GM23338 (cell line): ENCODE results near the gene MAN2B2. TPM values are rescaled to one million over a fixed set of nuclear protein-coding genes. Genes with fewer than 3 reads are reported as not detected.

Source experiments
- ATAC-seq: fragments of 200-7000 bp; cut with Tn5 transposase; 3 replicates; pipeline ENCODE4 v1.9.1; 2020
- DNase-seq: peaks from one replicate; pipeline ENCODE4 v3.0.0-alpha.2; 2015; ENCODE audit warnings: low spot score
- H2AFZ ChIP-seq: fragments of 200-600 bp; sonication (generic); 2 replicates; pipeline ENCODE4 v1.8.0; 2016; ENCODE audit warnings: antibody characterized with exemption, mild to moderate bottlenecking, moderate library complexity
- H3F3A ChIP-seq: fragments of 200-600 bp; sonication (generic); replicated peaks from 2 replicates; pipeline ENCODE4 v1.8.0; 2017; ENCODE audit warnings: antibody characterized with exemption, mixed run types, low read depth
- H3K27ac ChIP-seq: fragments of 200-600 bp; sonication (generic); 2 replicates; pipeline ENCODE4 v1.6.1; 2016; ENCODE audit warnings: low read depth
- H3K27me3 ChIP-seq: fragments of 200-600 bp; sonication (generic); 2 replicates; pipeline ENCODE4 v1.8.0; 2016; ENCODE audit warnings: mild to moderate bottlenecking, mixed run types, moderate library complexity; ENCODE audit not compliant: insufficient read depth
- H3K36me3 ChIP-seq: fragments of 200-600 bp; sonication (generic); 2 replicates; pipeline ENCODE4 v1.8.0; 2016; ENCODE audit warnings: mild to moderate bottlenecking; ENCODE audit not compliant: insufficient read depth
- H3K4me1 ChIP-seq: fragments of 200-600 bp; sonication (generic); 2 replicates; pipeline ENCODE4 v1.8.0; 2016; ENCODE audit warnings: mild to moderate bottlenecking, moderate library complexity; ENCODE audit not compliant: insufficient read depth
- H3K4me2 ChIP-seq: fragments of 200-600 bp; sonication (generic); 2 replicates; pipeline ENCODE4 v1.7.1; 2017; ENCODE audit warnings: mixed run types
- H3K4me3 ChIP-seq: fragments of 200-600 bp; sonication (generic); 2 replicates; pipeline ENCODE4 v1.6.1; 2016; ENCODE audit warnings: mixed run types
- H3K79me2 ChIP-seq: fragments of 200-600 bp; sonication (generic); replicated peaks from 2 replicates; pipeline ENCODE4 v1.8.0; 2017; ENCODE audit warnings: mild to moderate bottlenecking; ENCODE audit not compliant: insufficient read depth
- H3K9me2 ChIP-seq: fragments of 200-600 bp; sonication (generic); 2 replicates; pipeline ENCODE4 v1.8.0; 2017; ENCODE audit not compliant: insufficient read depth
- H4K20me1 ChIP-seq: fragments of 200-600 bp; sonication (generic); replicated peaks from 2 replicates; pipeline ENCODE4 v1.8.0; 2017; ENCODE audit warnings: mild to moderate bottlenecking; ENCODE audit not compliant: insufficient read depth
- H3K27ac Mint-ChIP-seq: 2 replicates; pipeline ENCODE4 v1.8.0; 2020; ENCODE audit warnings: inconsistent platforms, mild to moderate bottlenecking, moderate library complexity, mixed read lengths
- H3K27me3 Mint-ChIP-seq: 3 replicates; pipeline ENCODE4 v1.8.0; 2022; ENCODE audit warnings: low read depth, mild to moderate bottlenecking, moderate library complexity, mixed read lengths, inconsistent platforms; ENCODE audit not compliant: insufficient read depth, poor library complexity
- H3K36me3 Mint-ChIP-seq: 3 replicates; pipeline ENCODE4 v1.8.0; 2021; ENCODE audit warnings: low read depth, mild to moderate bottlenecking, inconsistent platforms, moderate library complexity, mixed read lengths
- H3K4me1 Mint-ChIP-seq: 3 replicates; pipeline ENCODE4 v1.8.0; 2020; ENCODE audit warnings: mild to moderate bottlenecking, inconsistent platforms, mixed read lengths
- H3K4me3 Mint-ChIP-seq: 3 replicates; pipeline ENCODE4 v1.8.0; 2021; ENCODE audit warnings: moderate library complexity, mild to moderate bottlenecking, inconsistent platforms, mixed read lengths
- H3K9me3 Mint-ChIP-seq: 3 replicates; pipeline ENCODE4 v1.8.0; 2020; ENCODE audit warnings: moderate library complexity, mild to moderate bottlenecking, inconsistent platforms, mixed read lengths
- ETS1 ChIP-seq: IDR thresholded peaks from 2 replicates; pipeline ENCODE4 v1.6.1; 2016; ENCODE audit warnings: antibody characterized with exemption
- EZH2 ChIP-seq: fragments of 200-600 bp; sonication (generic); IDR thresholded peaks from one replicate; pipeline ENCODE4 v1.8.0; 2017; ENCODE audit warnings: antibody characterized with exemption, mild to moderate bottlenecking, low read depth; ENCODE audit not compliant: unreplicated experiment
- STAT1 ChIP-seq: IDR thresholded peaks from one replicate; pipeline ENCODE4 v1.6.1; 2016; ENCODE audit warnings: antibody characterized with exemption; ENCODE audit not compliant: unreplicated experiment
- ZNF331 ChIP-seq: fragments of 250-450 bp; sonication (Bioruptor Pico); IDR thresholded peaks from 2 replicates; pipeline ENCODE4 v1.5.0; 2020; ENCODE audit warnings: low read depth, mild to moderate bottlenecking, moderate library complexity
- ZNF462 ChIP-seq: fragments of 250-450 bp; sonication (Bioruptor Pico); IDR thresholded peaks from 2 replicates; pipeline ENCODE4 v1.5.0; 2020; ENCODE audit warnings: mild to moderate bottlenecking, moderate library complexity
- polyA plus RNA-seq: library from polyadenylated mRNA; unstranded; fragments of >200 nt; fragmentation: Nextera tagmentation; extraction: Ambion mirVana; gene quantifications from 2 replicates; pipeline ENCODE4 v1.2.1, GENCODE V29; 2016
- total RNA-seq: library from RNA; depleted of rRNA; stranded (reverse); fragments of >200 nt; shearing (Covaris generic); gene quantifications from 2 replicates; pipeline ENCODE4 v1.2.3, GENCODE V29; 2014
- TF ChIP-seq, protein P1 (sequence below): IDR thresholded peaks from one replicate; pipeline ENCODE4 v1.6.1; 2018; ENCODE audit warnings: antibody characterized with exemption; ENCODE audit not compliant: unreplicated experiment
- TF ChIP-seq, protein P2 (sequence below), 2 experiments: fragments of 200-600 bp in 1 of 2; sonication (generic) in 1 of 2; conservative IDR thresholded peaks; 2 replicates each; pipeline versions ENCODE4 v1.5.1 to v1.6.1; 2016 to 2017; ENCODE audit warnings: antibody characterized with exemption in 2 of 2, low read depth in 2 of 2, mild to moderate bottlenecking in 2 of 2, moderate library complexity in 1 of 2

Gene MAN2B2
- total and polyA plus RNA-seq, 2 experiments from 2014 or later, result 1.6 to 6.9 TPM

- Histone ChIP-seq H3K79me2 (no peaks in the 10 kb centered on the region), H3K4me3 (no peak overlapping the region), H2AFZ (no peak overlapping the region), H4K20me1 (no peaks in the 10 kb centered on the region), H3K27ac (no peak overlapping the region), H3K27me3 (no peaks in the 10 kb centered on the region), H3F3A (no peaks in the 10 kb centered on the region), H3K4me1 (no peaks in the 10 kb centered on the region), H3K4me2 (no peak overlapping the region), H3K9me2 (no peaks in the 10 kb centered on the region), H3K36me3 (no peaks in the 10 kb centered on the region)
- Mint-ChIP-seq H3K36me3 (no peaks in the 10 kb centered on the region), H3K4me3 (no peak overlapping the region), H3K4me1 (peaks cover 4% of the 10 kb centered on the region; the same call in 2 of the 3 replicates), H3K9me3 (peaks cover 9% of the 10 kb centered on the region; the same call in 2 of the 3 replicates), H3K27ac (no peak overlapping the region), H3K27me3 (peaks cover 11% of the 10 kb centered on the region)
- TF ChIP-seq STAT1, result no peak
- TF ChIP-seq ETS1, result no peak
- TF ChIP-seq ZNF462, result no peak
- TF ChIP-seq, protein P1, sequence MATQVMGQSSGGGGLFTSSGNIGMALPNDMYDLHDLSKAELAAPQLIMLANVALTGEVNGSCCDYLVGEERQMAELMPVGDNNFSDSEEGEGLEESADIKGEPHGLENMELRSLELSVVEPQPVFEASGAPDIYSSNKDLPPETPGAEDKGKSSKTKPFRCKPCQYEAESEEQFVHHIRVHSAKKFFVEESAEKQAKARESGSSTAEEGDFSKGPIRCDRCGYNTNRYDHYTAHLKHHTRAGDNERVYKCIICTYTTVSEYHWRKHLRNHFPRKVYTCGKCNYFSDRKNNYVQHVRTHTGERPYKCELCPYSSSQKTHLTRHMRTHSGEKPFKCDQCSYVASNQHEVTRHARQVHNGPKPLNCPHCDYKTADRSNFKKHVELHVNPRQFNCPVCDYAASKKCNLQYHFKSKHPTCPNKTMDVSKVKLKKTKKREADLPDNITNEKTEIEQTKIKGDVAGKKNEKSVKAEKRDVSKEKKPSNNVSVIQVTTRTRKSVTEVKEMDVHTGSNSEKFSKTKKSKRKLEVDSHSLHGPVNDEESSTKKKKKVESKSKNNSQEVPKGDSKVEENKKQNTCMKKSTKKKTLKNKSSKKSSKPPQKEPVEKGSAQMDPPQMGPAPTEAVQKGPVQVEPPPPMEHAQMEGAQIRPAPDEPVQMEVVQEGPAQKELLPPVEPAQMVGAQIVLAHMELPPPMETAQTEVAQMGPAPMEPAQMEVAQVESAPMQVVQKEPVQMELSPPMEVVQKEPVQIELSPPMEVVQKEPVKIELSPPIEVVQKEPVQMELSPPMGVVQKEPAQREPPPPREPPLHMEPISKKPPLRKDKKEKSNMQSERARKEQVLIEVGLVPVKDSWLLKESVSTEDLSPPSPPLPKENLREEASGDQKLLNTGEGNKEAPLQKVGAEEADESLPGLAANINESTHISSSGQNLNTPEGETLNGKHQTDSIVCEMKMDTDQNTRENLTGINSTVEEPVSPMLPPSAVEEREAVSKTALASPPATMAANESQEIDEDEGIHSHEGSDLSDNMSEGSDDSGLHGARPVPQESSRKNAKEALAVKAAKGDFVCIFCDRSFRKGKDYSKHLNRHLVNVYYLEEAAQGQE, result no peak
- no peak for TF ChIP-seq EZH2
- TF ChIP-seq ZNF331 (CRISPR knock-in tag), result no peak
- TF ChIP-seq, protein P2, sequence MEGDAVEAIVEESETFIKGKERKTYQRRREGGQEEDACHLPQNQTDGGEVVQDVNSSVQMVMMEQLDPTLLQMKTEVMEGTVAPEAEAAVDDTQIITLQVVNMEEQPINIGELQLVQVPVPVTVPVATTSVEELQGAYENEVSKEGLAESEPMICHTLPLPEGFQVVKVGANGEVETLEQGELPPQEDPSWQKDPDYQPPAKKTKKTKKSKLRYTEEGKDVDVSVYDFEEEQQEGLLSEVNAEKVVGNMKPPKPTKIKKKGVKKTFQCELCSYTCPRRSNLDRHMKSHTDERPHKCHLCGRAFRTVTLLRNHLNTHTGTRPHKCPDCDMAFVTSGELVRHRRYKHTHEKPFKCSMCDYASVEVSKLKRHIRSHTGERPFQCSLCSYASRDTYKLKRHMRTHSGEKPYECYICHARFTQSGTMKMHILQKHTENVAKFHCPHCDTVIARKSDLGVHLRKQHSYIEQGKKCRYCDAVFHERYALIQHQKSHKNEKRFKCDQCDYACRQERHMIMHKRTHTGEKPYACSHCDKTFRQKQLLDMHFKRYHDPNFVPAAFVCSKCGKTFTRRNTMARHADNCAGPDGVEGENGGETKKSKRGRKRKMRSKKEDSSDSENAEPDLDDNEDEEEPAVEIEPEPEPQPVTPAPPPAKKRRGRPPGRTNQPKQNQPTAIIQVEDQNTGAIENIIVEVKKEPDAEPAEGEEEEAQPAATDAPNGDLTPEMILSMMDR (conservative IDR thresholded peaks at IDR 0.05; ENCODE audit: low read depth in 2 of 2), result peak; percentile 26 to 74; a peak in 3 of 4 replicates
- DNase-seq (peak; percentile 54), ATAC-seq (peak; percentile 84)
Observed at GRCh38 chr4:6549445-6549844, 25.5 kb upstream of the MAN2B2 start.
